GM18873 (cell line): ENCODE data around the gene IFI16.
A peak's percentile ranks its signal among the peaks of the same experiment; 100 is the strongest.
"Not testable (repeated sequence)": the region's sequence is repeated elsewhere in the genome, so short reads cannot be mapped to it uniquely, and the experiment has no call there.

Source experiments
- ATAC-seq: cut with Tn5 transposase; IDR thresholded peaks from one replicate; pipeline ENCODE4 v1.9.1; 2021; ENCODE audit warnings: mild to moderate bottlenecking, moderate library complexity, moderate number of reproducible peaks; ENCODE audit not compliant: unreplicated experiment, low FRiP score

Gene IFI16

DNA sequence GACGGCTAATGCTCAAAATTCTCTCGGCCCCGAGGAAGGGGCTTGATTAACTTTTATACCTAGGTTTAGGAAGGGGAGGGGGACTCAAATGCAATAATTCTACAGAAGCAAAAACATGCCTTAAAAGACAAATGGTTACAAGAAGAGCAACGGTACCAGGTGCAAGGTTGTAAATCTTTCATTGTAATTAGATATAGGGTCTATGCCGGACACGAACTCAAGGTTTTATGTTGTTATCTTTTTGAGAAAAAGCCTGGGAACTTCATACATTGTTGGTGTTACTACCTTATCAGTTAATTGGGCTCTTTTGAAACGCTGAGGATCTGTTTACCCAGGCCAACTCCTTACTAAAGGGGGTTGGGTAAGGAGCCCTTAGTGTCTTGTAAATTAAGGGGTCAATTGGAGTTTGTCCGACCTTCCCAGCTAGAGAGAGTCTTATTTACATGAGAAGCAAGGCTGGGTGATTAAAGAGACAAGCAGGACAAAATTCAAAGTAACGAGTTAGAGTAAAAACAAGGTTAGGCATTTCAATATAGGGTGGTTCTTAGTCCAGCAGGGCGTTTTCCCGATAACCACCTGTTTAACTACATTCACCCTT lies 3.4 kb upstream of the IFI16 start:
- ATAC-seq: not testable (repeated sequence)

DNA sequence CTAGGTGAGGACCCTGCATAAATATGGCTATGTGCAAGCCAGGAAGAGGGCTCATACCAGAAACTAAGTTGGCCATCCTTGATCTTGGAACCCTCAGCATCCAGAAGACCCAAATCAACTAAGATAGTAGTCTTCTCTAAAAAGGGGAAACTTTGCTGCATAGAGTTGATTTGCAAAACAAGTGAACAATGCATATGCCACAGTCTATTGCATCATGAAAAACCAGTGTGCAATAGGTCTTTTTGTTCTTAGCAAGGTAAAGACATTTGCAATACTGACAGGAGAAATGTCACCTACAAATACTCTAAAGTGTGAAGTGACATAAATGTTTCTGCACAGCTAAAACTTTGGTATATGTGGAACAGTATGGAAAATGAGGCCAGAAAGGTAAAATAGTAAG lies 2.0 kb upstream of the IFI16 start:
- ATAC-seq: no peak

DNA sequence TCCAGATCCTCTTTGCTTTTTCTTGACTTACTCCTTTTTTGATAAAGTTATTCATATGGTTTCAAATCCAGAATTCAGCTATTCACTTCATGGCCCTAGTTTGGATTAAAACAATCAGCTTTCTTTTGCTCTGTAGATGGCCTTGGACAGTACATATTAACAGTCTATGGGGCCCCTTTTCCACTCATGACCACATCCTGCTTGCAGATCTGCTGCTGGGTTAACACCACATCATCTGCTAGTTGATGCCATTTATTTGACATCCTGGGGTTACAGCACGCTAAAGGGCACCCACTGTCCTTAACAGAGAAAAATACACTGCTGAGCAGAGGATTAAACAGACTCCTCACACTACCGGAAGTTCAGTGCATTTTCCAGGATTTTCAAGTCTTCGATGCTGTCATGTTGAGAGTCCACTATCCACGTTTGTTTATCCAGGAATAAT lies 941 bp upstream of the IFI16 start:
- ATAC-seq: peak; percentile 64

DNA sequence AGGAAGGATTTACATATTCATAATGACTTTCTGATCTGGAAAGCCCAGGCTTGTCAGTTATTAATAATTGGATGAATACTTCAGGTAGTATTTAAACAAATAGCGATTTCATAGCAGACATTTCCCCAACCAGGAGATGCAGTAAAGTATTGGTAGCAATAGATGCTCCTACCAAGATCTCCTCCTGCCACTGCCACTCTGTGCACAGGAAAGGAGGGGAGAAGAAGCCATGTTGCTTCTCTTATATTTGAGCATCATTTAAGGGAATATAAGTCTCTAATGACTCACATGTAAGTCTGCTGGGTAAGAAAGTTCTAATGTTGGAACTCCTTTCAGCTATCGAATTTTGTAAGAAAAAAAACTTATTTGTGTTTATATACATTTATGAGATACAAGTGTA lies 420 bp upstream of the IFI16 start:
- ATAC-seq: no peak

GRCh38 chr1:159010391-159010790 lies 684 bp downstream of the IFI16 start:
- no peak for ATAC-seq

- ATAC-seq: not testable (repeated sequence)
Observed at GRCh38 chr1:159011001-159011400, 1.3 kb downstream of the IFI16 start.

DNA sequence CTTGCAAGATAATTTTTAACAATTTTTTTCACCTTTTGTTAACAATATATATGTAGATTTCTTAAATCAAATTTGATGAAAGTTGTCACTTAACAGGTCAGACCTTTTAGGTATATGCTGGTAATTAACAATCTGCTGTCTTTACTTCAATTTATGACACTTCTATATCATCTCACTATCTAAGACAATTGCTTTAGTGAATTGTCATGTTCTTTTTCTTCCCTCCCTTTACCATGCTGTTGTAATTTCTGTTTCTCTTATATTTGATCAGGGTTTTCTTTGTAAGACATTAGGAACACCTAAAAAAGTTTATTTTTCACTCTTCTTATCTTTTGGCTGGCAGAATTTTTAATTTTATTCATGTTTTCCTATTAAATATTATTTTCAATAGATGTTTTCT lies 2.0 kb downstream of the IFI16 start:
- no peak for ATAC-seq

DNA sequence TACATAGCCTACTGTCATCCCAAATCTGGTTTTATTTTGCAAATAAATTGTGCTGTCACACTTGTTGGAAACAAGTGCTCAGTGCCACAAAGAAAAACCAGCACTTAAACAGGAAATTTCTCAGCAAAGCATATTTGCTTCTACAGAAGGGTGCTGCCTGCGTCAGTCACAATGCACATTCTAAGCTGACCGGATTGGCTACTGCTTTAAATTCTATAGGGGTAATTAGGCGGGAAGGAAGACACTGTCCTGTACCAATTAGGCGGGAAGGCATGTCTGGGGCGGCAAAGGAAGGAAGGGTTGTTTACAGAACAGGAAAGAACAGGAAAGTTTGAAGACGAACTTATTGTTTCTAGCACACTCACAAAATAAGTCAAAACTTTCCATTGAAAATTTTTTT lies 2.8 kb downstream of the IFI16 start:
- peak; percentile 33 for ATAC-seq

- ATAC-seq: no peak
Observed at GRCh38 chr1:159014003-159014571, 4.4 kb downstream of the IFI16 start.

- no peak for ATAC-seq
Observed at GRCh38 chr1:159014851-159015250, 5.1 kb downstream of the IFI16 start.

- ATAC-seq: peak; percentile 92
Observed at GRCh38 chr1:159015440-159015909, 5.8 kb downstream of the IFI16 start.

- no peak for ATAC-seq
Observed at GRCh38 chr1:159023723-159024122, 14.0 kb downstream of the IFI16 start.

DNA sequence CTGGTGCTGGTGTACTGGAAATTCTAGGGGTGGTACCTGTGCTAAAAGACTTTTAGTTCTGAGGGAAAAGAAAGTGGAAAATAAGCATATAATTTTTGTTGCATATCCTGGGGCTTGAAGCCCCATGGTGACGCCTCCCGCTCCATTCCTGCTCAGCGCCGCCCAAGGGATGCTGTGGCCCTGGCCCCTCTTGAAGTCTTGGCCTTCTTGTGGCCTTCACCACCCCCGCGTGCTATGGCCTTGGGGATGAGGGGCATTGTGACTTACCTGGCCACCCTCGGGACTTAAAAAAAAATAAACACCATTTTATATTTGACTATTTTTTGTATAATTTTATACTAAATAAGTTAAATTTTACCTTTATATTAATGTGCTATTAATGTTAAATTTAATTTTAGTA lies 15.3 kb downstream of the IFI16 start:
- no peak for ATAC-seq

GRCh38 chr1:159026841-159027240 lies 17.1 kb downstream of the IFI16 start:
- not testable (repeated sequence) for ATAC-seq

DNA sequence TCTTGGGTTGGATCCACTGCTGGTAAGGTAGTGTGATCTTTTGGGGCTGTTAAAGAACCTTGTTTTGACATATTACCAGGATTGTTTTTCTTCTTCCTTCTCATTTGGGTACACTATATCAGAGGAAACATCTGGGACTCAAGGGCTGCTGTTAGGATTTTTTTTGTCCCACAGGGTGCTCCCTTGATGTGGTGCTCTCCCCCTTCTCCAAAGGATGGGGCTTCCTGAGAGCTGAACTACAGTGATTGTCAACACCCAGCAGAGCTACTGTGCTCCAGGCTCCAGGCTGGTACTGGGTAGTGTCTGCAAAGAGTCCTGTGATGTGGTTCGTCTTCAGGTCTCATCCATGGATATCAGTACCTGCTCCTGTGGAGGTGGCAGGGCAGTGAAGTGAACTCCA lies 20.6 kb downstream of the IFI16 start:
- ATAC-seq: no peak

DNA sequence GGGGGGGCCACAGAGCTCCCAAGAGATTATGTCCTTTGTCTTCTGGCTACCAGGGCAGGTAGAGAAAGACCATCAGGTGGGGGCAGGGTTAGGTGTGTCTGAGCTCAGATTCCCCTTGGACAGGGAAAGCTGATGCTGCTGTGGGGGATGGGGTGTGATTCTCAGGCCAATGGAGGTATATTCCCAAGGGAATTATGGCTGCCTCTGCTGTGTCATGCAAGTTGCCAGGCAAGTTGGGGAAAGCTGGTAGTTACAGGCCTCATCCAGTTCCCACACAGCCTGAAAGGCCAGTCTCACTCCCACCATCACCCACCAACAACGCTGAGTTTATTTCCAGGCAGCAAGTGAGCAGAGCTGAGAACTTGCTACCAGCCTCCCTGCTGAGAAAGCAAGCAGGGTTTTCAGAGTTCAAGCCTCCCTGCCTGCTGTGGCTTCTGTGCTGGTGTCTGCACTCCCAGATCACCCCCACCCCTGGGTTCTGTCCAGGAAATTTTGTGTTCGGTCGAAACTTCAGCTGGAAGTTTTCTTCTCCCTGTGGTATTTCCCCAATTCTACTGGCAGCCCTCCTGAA lies 21.3 kb downstream of the IFI16 start:
- ATAC-seq: no peak

GRCh38 chr1:159040206-159040605 lies 30.5 kb downstream of the IFI16 start:
- no peak for ATAC-seq

- no peak for ATAC-seq
Observed at GRCh38 chr1:159040893-159041724, 31.4 kb downstream of the IFI16 start.

DNA sequence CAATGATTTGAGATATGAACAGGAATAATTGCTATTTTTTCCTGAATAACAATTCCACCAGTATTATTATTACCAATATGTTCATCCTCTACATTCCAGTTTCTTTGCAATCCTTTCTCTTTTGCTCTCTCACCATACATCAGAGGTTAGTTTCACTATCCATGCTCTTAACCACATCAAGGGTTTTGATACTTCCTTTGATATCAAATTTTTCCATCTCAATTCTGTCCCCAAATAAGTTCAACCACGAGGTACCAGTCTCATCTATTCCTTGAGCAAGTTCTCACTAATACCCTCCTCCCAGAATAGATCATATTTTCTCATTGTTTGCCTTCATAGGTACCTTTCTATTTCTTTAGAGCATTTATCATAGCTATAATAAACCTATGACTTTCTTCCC lies 36.8 kb downstream of the IFI16 start:
- ATAC-seq: not testable (repeated sequence)

DNA sequence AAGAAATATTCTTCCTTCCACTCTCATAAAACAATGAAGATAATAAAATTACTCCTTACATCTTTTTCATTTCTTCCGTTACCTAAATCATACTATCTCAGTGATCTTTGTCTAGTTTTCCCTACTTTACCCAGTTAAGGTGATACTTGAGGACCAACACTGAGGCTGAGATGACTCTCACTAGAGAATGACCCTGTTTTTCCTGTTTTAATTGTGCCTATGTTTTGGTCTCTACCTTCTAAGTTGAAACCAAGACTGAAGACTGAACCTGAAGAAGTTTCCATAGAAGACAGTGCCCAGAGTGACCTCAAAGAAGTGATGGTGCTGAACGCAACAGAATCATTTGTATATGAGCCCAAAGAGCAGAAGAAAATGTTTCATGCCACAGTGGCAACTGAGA lies 41.7 kb downstream of the IFI16 start:
- no peak for ATAC-seq

- no peak for ATAC-seq
Observed at GRCh38 chr1:159054427-159054826, 44.7 kb downstream of the IFI16 start.
